GM18858 (cell line): ENCODE measurements around the gene TSKU.
"Not testable (repeated sequence)": the region's sequence is repeated elsewhere in the genome, so short reads cannot be mapped to it uniquely, and the experiment has no call there.

Source experiments
- ATAC-seq: cut with Tn5 transposase; IDR thresholded peaks from one replicate; pipeline ENCODE4 v1.9.1; 2021; ENCODE audit not compliant: unreplicated experiment

TSKU gene

GRCh38 chr11:76787271-76787670 lies 4.1 kb downstream of the TSKU start:
- ATAC-seq, result no peak

GRCh38 chr11:76787911-76788596 lies 4.9 kb downstream of the TSKU start:
- no peak for ATAC-seq

GRCh38 chr11:76788661-76789442 lies 5.7 kb downstream of the TSKU start:
- no peak for ATAC-seq

GRCh38 chr11:76789443-76789719 lies 6.2 kb downstream of the TSKU start:
- ATAC-seq, result no peak

- no peak for ATAC-seq
Observed at GRCh38 chr11:76790251-76790650, 7.1 kb downstream of the TSKU start.

- not testable (repeated sequence) for ATAC-seq
Observed at GRCh38 chr11:76791002-76791770, 8.0 kb downstream of the TSKU start.

- no peak for ATAC-seq
Observed at GRCh38 chr11:76791861-76792260, 8.7 kb downstream of the TSKU start.

- no peak for ATAC-seq
Observed at GRCh38 chr11:76792505-76793264, 9.5 kb downstream of the TSKU start.

GRCh38 chr11:76793391-76794291 lies 10.5 kb downstream of the TSKU start:
- ATAC-seq, result no peak

- ATAC-seq, result no peak
Observed at GRCh38 chr11:76794371-76795289, 11.5 kb downstream of the TSKU start.

- no peak for ATAC-seq
Observed at GRCh38 chr11:76795290-76795935, 12.3 kb downstream of the TSKU start.

GRCh38 chr11:76795936-76796441 lies 12.8 kb downstream of the TSKU start:
- no peak for ATAC-seq

GRCh38 chr11:76796511-76797198 lies 13.5 kb downstream of the TSKU start:
- ATAC-seq, result no peak

- ATAC-seq, result no peak
Observed at GRCh38 chr11:76797341-76798201, 14.4 kb downstream of the TSKU start.

- ATAC-seq, result no peak
Observed at GRCh38 chr11:76798202-76798581, 15.0 kb downstream of the TSKU start.

- ATAC-seq, result no peak
Observed at GRCh38 chr11:76798671-76799065, 15.5 kb downstream of the TSKU start.
